DND-41 (cell line): Measurements from ENCODE around the gene IL17RE.

Source experiments
- ATAC-seq: fragments of 200-7000 bp; cut with Tn5 transposase; 3 replicates; pipeline ENCODE4 v1.9.1; 2021; ENCODE audit warnings: low read depth; ENCODE audit not compliant: insufficient read depth
- DNase-seq: peaks from one replicate; pipeline ENCODE4 v3.0.0-alpha.2; 2020
- H2AFZ ChIP-seq: 2 replicates; pipeline ENCODE4 v1.6.0; 2012; ENCODE audit warnings: low read depth, low read length
- H3K27ac ChIP-seq: 2 replicates; pipeline ENCODE4 v1.5.1; 2012; ENCODE audit warnings: low read length, inconsistent platforms
- H3K27me3 ChIP-seq: fragments of 200-600 bp; sonication (generic); 2 replicates; pipeline ENCODE4 v1.6.0; 2012; ENCODE audit warnings: low read length, mild to moderate bottlenecking, inconsistent platforms; ENCODE audit not compliant: insufficient read depth, poor library complexity
- H3K36me3 ChIP-seq: 2 replicates; pipeline ENCODE4 v1.5.1; 2012; ENCODE audit warnings: low read length, inconsistent platforms; ENCODE audit not compliant: insufficient read depth
- H3K4me1 ChIP-seq: 2 replicates; pipeline ENCODE4 v1.5.1; 2012; ENCODE audit warnings: mild to moderate bottlenecking, low read length; ENCODE audit not compliant: insufficient read depth
- H3K4me2 ChIP-seq: 2 replicates; pipeline ENCODE4 v1.6.0; 2012; ENCODE audit warnings: mild to moderate bottlenecking, moderate library complexity, low read length, inconsistent platforms; ENCODE audit not compliant: insufficient read depth
- H3K4me3 ChIP-seq, 2 experiments: fragments of 200-600 bp in 1 of 2; shearing (Covaris generic) in 1 of 2; 2 replicates each; pipeline ENCODE4 v1.5.1; 2012 to 2016; ENCODE audit warnings: inconsistent platforms in 2 of 2, low read length in 2 of 2, mild to moderate bottlenecking in 2 of 2, low read depth in 1 of 2, moderate library complexity in 1 of 2
- H3K79me2 ChIP-seq: 2 replicates; pipeline ENCODE4 v1.6.0; 2012; ENCODE audit warnings: low read length, inconsistent platforms; ENCODE audit not compliant: insufficient read depth
- H3K9ac ChIP-seq: 2 replicates; pipeline ENCODE4 v1.6.0; 2012; ENCODE audit warnings: low read depth, mild to moderate bottlenecking, inconsistent platforms, low read length, moderate library complexity
- H3K9me3 ChIP-seq: 2 replicates; pipeline ENCODE4 v1.5.1; 2012; ENCODE audit warnings: low read length, moderate library complexity, mild to moderate bottlenecking, inconsistent platforms; ENCODE audit not compliant: insufficient read depth, severe bottlenecking
- H4K20me1 ChIP-seq: 2 replicates; pipeline ENCODE4 v1.6.0; 2012; ENCODE audit warnings: low read length; ENCODE audit not compliant: insufficient read depth
- EZH2 ChIP-seq: IDR thresholded peaks from 3 replicates; pipeline ENCODE4 v1.6.1; 2012; ENCODE audit warnings: borderline replicate concordance, low read depth, mild to moderate bottlenecking, moderate library complexity, low read length, inconsistent platforms; ENCODE audit not compliant: severe bottlenecking
- TF ChIP-seq, protein P1 (sequence below): IDR thresholded peaks from 2 replicates; pipeline ENCODE4 v1.5.1; 2012; ENCODE audit warnings: borderline replicate concordance, low read length, moderate library complexity, mild to moderate bottlenecking; ENCODE audit not compliant: poor library complexity, severe bottlenecking; ENCODE audit errors: extremely low read depth

Gene IL17RE

GRCh38 chr3:9940746-9941145 lies 38.1 kb downstream of the IL17RE start:
- Histone ChIP-seq H3K9ac (no peak overlapping the region), H2AFZ (no peak overlapping the region), H3K4me3 (no peak overlapping the region), H3K4me1 (peaks cover 4% of the 10 kb centered on the region), H3K36me3 (peaks cover 28% of the 10 kb centered on the region), H4K20me1 (no peaks in the 10 kb centered on the region), H3K4me2 (no peak overlapping the region), H3K27me3 (no peaks in the 10 kb centered on the region), H3K79me2 (no peaks in the 10 kb centered on the region), H3K27ac (no peak overlapping the region), H3K9me3 (no peaks in the 10 kb centered on the region)
- ATAC-seq (no peak), DNase-seq (no peak)
- TF ChIP-seq EZH2 = no peak
- TF ChIP-seq, protein P1, sequence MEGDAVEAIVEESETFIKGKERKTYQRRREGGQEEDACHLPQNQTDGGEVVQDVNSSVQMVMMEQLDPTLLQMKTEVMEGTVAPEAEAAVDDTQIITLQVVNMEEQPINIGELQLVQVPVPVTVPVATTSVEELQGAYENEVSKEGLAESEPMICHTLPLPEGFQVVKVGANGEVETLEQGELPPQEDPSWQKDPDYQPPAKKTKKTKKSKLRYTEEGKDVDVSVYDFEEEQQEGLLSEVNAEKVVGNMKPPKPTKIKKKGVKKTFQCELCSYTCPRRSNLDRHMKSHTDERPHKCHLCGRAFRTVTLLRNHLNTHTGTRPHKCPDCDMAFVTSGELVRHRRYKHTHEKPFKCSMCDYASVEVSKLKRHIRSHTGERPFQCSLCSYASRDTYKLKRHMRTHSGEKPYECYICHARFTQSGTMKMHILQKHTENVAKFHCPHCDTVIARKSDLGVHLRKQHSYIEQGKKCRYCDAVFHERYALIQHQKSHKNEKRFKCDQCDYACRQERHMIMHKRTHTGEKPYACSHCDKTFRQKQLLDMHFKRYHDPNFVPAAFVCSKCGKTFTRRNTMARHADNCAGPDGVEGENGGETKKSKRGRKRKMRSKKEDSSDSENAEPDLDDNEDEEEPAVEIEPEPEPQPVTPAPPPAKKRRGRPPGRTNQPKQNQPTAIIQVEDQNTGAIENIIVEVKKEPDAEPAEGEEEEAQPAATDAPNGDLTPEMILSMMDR = no peak

GRCh38 chr3:9942164-9942563 lies 39.5 kb downstream of the IL17RE start:
- no peaks in the 10 kb centered on the region for H3K9me3 ChIP-seq
- no peaks in the 10 kb centered on the region for H3K79me2 ChIP-seq
- no peak for ATAC-seq
- no peak overlapping the region for H3K9ac ChIP-seq
- no peak overlapping the region for H2AFZ ChIP-seq
- TF ChIP-seq, protein P1 = no peak
- TF ChIP-seq EZH2 = no peak
- H3K4me1 ChIP-seq = no peaks in the 10 kb centered on the region
- peaks cover 23% of the 10 kb centered on the region for H3K36me3 ChIP-seq
- H3K27ac ChIP-seq = no peak overlapping the region
- no peak for DNase-seq
- no peak overlapping the region for H3K4me3 ChIP-seq
- no peaks in the 10 kb centered on the region for H3K27me3 ChIP-seq
- no peaks in the 10 kb centered on the region for H4K20me1 ChIP-seq
- no peak overlapping the region for H3K4me2 ChIP-seq

- no peak for DNase-seq
- Histone ChIP-seq H4K20me1 (no peaks in the 10 kb centered on the region), H3K9ac (no peak overlapping the region), H3K27ac (no peak overlapping the region), H3K4me1 (no peaks in the 10 kb centered on the region), H3K4me2 (no peak overlapping the region), H3K36me3 (peaks cover 13% of the 10 kb centered on the region), H2AFZ (no peak overlapping the region), H3K4me3 (no peak overlapping the region), H3K27me3 (no peaks in the 10 kb centered on the region), H3K9me3 (no peaks in the 10 kb centered on the region), H3K79me2 (no peaks in the 10 kb centered on the region)
- TF ChIP-seq EZH2 = no peak
- TF ChIP-seq, protein P1 = no peak
- no peak for ATAC-seq
These were observed 40.5 kb downstream of the IL17RE start for GRCh38 chr3:9942934-9943690.

- no peak overlapping the region for H3K4me2 ChIP-seq
- TF ChIP-seq EZH2 = no peak
- TF ChIP-seq, protein P1 = no peak
- DNase-seq (no peak), ATAC-seq (no peak)
- H4K20me1 ChIP-seq = no peaks in the 10 kb centered on the region
- H2AFZ ChIP-seq = no peak overlapping the region
- H3K4me3 ChIP-seq = no peak overlapping the region
- no peak overlapping the region for H3K27ac ChIP-seq
- no peak overlapping the region for H3K9ac ChIP-seq
- H3K27me3 ChIP-seq = no peaks in the 10 kb centered on the region
- no peaks in the 10 kb centered on the region for H3K79me2 ChIP-seq
- H3K9me3 ChIP-seq = no peaks in the 10 kb centered on the region
- H3K4me1 ChIP-seq = no peaks in the 10 kb centered on the region
- peaks cover 13% of the 10 kb centered on the region for H3K36me3 ChIP-seq
These were observed 41.6 kb downstream of the IL17RE start for GRCh38 chr3:9944271-9944670.
